Spleen (tissue), 11 donors: Measurements from ENCODE around the gene CNOT11. TPM values are rescaled to one million over a fixed set of nuclear protein-coding genes. Genes with fewer than 3 reads are reported as not detected.
"Not testable (repeated sequence)": the region's sequence is repeated elsewhere in the genome, so short reads cannot be mapped to it uniquely, and the experiment has no call there.

Experiments used
- DNase-seq: peaks from one replicate; pipeline ENCODE4 v3.0.0-alpha.2; 2020
- H3K27ac ChIP-seq, 8 donors: fragments of 200-600 bp; sonication (generic) in 7 of 8; 1 replicate in 4 of 8; 2 replicates in 4 of 8; pipeline versions ENCODE4 v1.5.0 to v1.8.0; 2016 to 2021; ENCODE audit warnings: inconsistent platforms in 4 of 8, mild to moderate bottlenecking in 4 of 8, moderate library complexity in 1 of 8
- H3K27me3 ChIP-seq, 7 donors: fragments of 200-600 bp; sonication (generic) in 6 of 7; replicated peaks in 1 of 7; 1 replicate in 4 of 7; 2 replicates in 3 of 7; pipeline versions ENCODE4 v1.5.0 to v1.8.0; 2016 to 2021; ENCODE audit warnings: inconsistent platforms in 3 of 7, mild to moderate bottlenecking in 1 of 7
- H3K36me3 ChIP-seq, 6 donors: fragments of 200-600 bp; sonication (generic) in 5 of 6; 1 replicate in 4 of 6; 2 replicates in 2 of 6; pipeline versions ENCODE4 v1.5.0 to v1.8.0; 2016 to 2021; ENCODE audit warnings: inconsistent platforms in 2 of 6
- H3K4me1 ChIP-seq, 6 donors: fragments of 200-600 bp; sonication (generic) in 5 of 6; 1 replicate in 3 of 6; 2 replicates in 3 of 6; pipeline versions ENCODE4 v1.5.0 to v1.8.0; 2016 to 2021; ENCODE audit warnings: inconsistent platforms in 3 of 6
- H3K4me3 ChIP-seq, 8 donors: fragments of 200-600 bp; sonication (generic) in 7 of 8; 1 replicate in 4 of 8; 2 replicates in 4 of 8; pipeline versions ENCODE4 v1.5.0 to v1.8.0; 2016 to 2021; ENCODE audit warnings: inconsistent platforms in 4 of 8, mild to moderate bottlenecking in 4 of 8, moderate library complexity in 2 of 8
- H3K9me3 ChIP-seq, 8 donors: fragments of 200-600 bp; sonication (generic) in 7 of 8; 1 replicate in 4 of 8; 2 replicates in 4 of 8; pipeline versions ENCODE4 v1.5.0 to v1.8.0; 2016 to 2021; ENCODE audit warnings: inconsistent platforms in 4 of 8
- POLR2A ChIP-seq, 3 donors: fragments of 450-650 bp; IDR thresholded peaks; one replicate each; pipeline ENCODE4 v1.5.1; 2017; ENCODE audit warnings: antibody characterized with exemption in 3 of 3, mild to moderate bottlenecking in 1 of 3
- POLR2AphosphoS5 ChIP-seq, 3 donors: sonication (generic); formaldehyde crosslinking; IDR thresholded peaks; one replicate each; pipeline ENCODE4 v1.5.1; 2017; ENCODE audit warnings: antibody characterized with exemption in 3 of 3
- WGBS, 5 donors: extraction: QIAGEN DNeasy Blood & Tissue Kit in 3 of 5; methylation state at CpG; one replicate each; pipeline versions ENCODE4 v1.1.5 to v1.1.7; 2013 to 2018; 5-methylcytosine and 5-hydroxymethylcytosine counted together
- intact Hi-C: fragments of 100-400 bp; cut with DNase I; formaldehyde crosslinking; loops from one replicate; pipeline ENCODE4 v1.15.0; 2023; ENCODE audit warnings: low total_unique reads
- microRNA-seq, 3 donors: library from miRNA; unstranded; fragments of <30 nt; microRNA quantifications; one replicate each; pipeline versions ENCODE4 to v1.1.0, GENCODE V29; 2019 to 2020
- polyA plus RNA-seq, 3 donors: library from polyadenylated mRNA; stranded (reverse); fragments of 200-250 nt; gene quantifications; one replicate each; pipeline ENCODE4 v1.2.1, GENCODE V29; 2013
- small RNA-seq, 4 donors: library from RNA; depleted of rRNA; stranded (forward); fragments of <200 nt; gene quantifications; one replicate each; pipeline ENCODE3, GENCODE V24; 2016
- total RNA-seq, 7 donors: library from RNA; depleted of rRNA in 3 of 7; stranded (reverse); fragments of >200 nt in 3 of 7; fragmentation: NEBNext Ultra II Directional in 4 of 7; extraction: Animal tissue kit (Norgen Biotek cat#: 25700) in 4 of 7; gene quantifications; one replicate each; pipeline versions ENCODE4 v1.1.0 to v1.2.1, GENCODE V29; 2016 to 2021
- TF ChIP-seq, protein P1 (sequence below), 11 experiments: fragments of 200-600 bp in 7 of 11; fragments of 450-650 bp in 4 of 11; sonication (generic) in 4 of 11; IDR thresholded peaks in 8 of 11; conservative IDR thresholded peaks in 3 of 11; 1 replicate in 7 of 11; 2 replicates in 4 of 11; pipeline versions ENCODE4 v1.4.0 to v1.8.0; 2016 to 2021; ENCODE audit warnings: antibody characterized with exemption in 11 of 11, inconsistent platforms in 4 of 11, mild to moderate bottlenecking in 1 of 11
- donor health status: healthy with polysubstance abuse.
- donor health status: DM: no; HTN: no; CAD: no; lungs with moderate emphysema.
- donor health status: DM: no; HTN: no; CAD: no.
- donor health status: Bipolar disorder and iron deficiency.
- donor health status: healthy.
- donor health status: DM: no; HTN: no; CAD: no.
- donor health status: DM: yes; HTN: yes; CAD: no.

Gene CNOT11
- total and polyA plus RNA-seq, 10 donors: 17.9 to 36.4 (median 33.1) TPM

DNA sequence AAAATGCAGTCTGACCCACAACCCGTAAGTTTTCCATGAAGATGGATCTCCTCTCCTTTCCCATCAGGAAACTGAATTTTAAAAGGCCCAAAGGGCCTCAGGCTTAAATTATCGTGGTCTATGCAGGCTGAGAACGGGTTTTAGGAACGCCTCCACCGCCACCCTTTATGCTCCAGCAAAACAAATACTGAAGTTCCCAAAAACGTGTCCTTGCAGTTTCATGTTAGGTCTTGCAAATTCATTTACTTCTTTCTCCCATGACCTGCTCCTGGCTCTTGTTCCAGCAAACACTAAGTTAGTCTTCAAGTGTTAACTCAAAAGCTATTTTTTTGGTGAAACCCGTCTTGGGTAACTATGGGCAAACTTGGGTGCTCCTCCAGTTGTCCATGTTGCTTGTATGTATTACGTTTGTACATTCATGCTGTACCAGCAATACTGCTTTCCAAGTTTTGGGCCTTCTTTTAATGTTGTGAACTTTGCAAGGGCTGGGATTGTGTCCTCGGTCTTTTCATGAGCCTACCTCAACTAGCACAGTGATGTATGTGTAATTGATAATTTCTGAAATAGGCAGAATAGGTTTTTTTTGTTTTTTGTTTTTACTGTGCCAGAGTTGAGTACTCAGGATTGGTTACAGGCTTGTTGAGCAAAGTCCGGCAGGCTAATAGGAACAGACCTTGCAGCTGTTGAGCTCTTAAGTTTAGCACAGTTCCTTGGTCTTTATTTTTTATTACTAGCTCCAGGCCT, 57.6 kb downstream of the CNOT11 start:
- peaks cover 0 to 11% (median 0%) of the 10 kb centered on the region in 6 donors for H3K36me3 ChIP-seq
- peak overlapping the region; percentile 3 to 100 (median 98) for H3K27ac ChIP-seq
- TF ChIP-seq POLR2AphosphoS5 (IDR thresholded peaks at IDR 0.05): no peak
- TF ChIP-seq, protein P1, sequence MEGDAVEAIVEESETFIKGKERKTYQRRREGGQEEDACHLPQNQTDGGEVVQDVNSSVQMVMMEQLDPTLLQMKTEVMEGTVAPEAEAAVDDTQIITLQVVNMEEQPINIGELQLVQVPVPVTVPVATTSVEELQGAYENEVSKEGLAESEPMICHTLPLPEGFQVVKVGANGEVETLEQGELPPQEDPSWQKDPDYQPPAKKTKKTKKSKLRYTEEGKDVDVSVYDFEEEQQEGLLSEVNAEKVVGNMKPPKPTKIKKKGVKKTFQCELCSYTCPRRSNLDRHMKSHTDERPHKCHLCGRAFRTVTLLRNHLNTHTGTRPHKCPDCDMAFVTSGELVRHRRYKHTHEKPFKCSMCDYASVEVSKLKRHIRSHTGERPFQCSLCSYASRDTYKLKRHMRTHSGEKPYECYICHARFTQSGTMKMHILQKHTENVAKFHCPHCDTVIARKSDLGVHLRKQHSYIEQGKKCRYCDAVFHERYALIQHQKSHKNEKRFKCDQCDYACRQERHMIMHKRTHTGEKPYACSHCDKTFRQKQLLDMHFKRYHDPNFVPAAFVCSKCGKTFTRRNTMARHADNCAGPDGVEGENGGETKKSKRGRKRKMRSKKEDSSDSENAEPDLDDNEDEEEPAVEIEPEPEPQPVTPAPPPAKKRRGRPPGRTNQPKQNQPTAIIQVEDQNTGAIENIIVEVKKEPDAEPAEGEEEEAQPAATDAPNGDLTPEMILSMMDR (IDR thresholded peaks at IDR 0.05 in 8 of 11, conservative IDR thresholded peaks at IDR 0.05 in 3 of 11): no peak
- TF ChIP-seq POLR2A (IDR thresholded peaks at IDR 0.05): no peak
- intact Hi-C loops: no loop called here
- no peaks in the 10 kb centered on the region for H3K27me3 ChIP-seq
- H3K9me3 ChIP-seq: no peaks in the 10 kb centered on the region
- DNase-seq: no peak
- WGBS, 5 donors: 67 to 84% (median 81%) methylated on average over 10 of the region's 10 CpGs
- H3K4me1 ChIP-seq: peaks cover 17 to 69% (median 49%) of the 10 kb centered on the region in 6 donors
- H3K4me3 ChIP-seq: peak overlapping the region in 1 of 8 donors; percentile 87

- Histone ChIP-seq H3K36me3 (peaks cover 0 to 3% (median 0%) of the 10 kb centered on the region in 6 donors), H3K4me1 (peaks cover 11 to 61% (median 41%) of the 10 kb centered on the region in 6 donors), H3K4me3 (peak overlapping the region in 1 of 8 donors; percentile 87), H3K9me3 (no peaks in the 10 kb centered on the region), H3K27ac (peak overlapping the region; percentile 3 to 100 (median 98)), H3K27me3 (no peaks in the 10 kb centered on the region)
- TF ChIP-seq POLR2A (IDR thresholded peaks at IDR 0.05) (no peak), POLR2AphosphoS5 (IDR thresholded peaks at IDR 0.05) (no peak)
- TF ChIP-seq, protein P1 (IDR thresholded peaks at IDR 0.05 in 8 of 11, conservative IDR thresholded peaks at IDR 0.05 in 3 of 11): no peak
- intact Hi-C loops: no loop called here
- WGBS, 5 donors: 65 to 81% (median 77%) methylated on average over 7 of the region's 7 CpGs
- DNase-seq: no peak
These were observed 58.4 kb downstream of the CNOT11 start for GRCh38 chr2:101310834-101311695.

DNA sequence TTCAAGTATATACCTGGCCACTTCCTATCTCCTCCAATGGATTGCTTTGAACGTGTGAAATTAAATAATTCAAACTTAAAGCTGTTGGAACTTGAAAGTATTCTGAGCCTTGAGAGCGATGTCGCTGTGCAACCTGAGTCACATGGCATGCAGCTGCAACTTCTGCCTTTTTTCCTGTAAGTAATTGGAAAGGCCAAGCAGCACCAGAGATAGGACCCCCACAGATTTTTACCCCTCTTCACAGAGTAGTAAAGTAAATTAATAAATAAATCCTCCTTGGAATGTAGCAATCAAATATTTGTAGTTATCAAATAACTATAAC, 59.0 kb downstream of the CNOT11 start:
- TF ChIP-seq POLR2AphosphoS5 (IDR thresholded peaks at IDR 0.05) (no peak), POLR2A (IDR thresholded peaks at IDR 0.05) (no peak)
- TF ChIP-seq, protein P1 (IDR thresholded peaks at IDR 0.05 in 8 of 11, conservative IDR thresholded peaks at IDR 0.05 in 3 of 11): no peak
- no peak for DNase-seq
- no peaks in the 10 kb centered on the region for H3K9me3 ChIP-seq
- peak overlapping the region in 1 of 8 donors; percentile 87 for H3K4me3 ChIP-seq
- H3K27me3 ChIP-seq: no peaks in the 10 kb centered on the region
- 28 to 44% (median 38%) methylated on average over 3 of the region's 3 CpGs for WGBS, 5 donors
- intact Hi-C loops: no loop called here
- H3K36me3 ChIP-seq: no peaks in the 10 kb centered on the region
- H3K4me1 ChIP-seq: peaks cover 11 to 55% (median 35%) of the 10 kb centered on the region in 6 donors
- H3K27ac ChIP-seq: peak overlapping the region in 7 of 8 donors; percentile 96 to 100 (median 99)

DNA sequence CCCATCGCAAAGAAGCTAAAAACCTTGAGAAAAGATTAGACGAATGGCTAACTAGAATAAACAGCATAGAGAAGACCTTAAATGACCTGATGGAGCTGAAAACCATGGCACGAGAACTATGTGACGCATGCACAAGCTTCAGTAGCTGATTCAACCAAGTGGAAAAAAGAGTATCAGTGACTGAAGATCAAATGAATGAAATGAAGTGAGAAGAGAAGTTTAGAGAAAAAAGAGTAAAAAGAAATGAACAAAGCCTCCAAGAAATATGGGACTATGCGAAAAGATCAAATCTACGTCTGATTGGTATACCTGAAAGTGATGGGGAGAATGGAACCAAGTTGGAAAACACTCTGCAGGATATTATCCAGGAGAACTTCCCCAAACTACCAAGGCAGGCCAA, 63.9 kb downstream of the CNOT11 start:
- H3K36me3 ChIP-seq, H3K27me3 ChIP-seq, DNase-seq, H3K4me3 ChIP-seq, intact Hi-C loops, H3K27ac ChIP-seq, H3K9me3 ChIP-seq: not testable (repeated sequence)
- H3K4me1 ChIP-seq: peaks cover 0 to 15% (median 6%) of the 10 kb centered on the region in 6 donors
- WGBS, 5 donors: 84 to 95% (median 92%) methylated on average over 5 to 6 of the region's 6 CpGs

Small RNAs within 50 kb of the gene (microRNA-seq; reads per million reads assigned to microRNA genes)
- gene MIR5696: 1.7 to 2.9 (median 2.1) reads per million in 3 donors

Small RNAs within 50 kb of the gene (small RNA-seq; reads per million reads assigned to genes)
- gene MIR5696: 0 to 0.97 (median 0.59) reads per million in 4 donors
- gene SNORD89: 153 to 581 (median 301) reads per million in 4 donors

Other genes with a start within 250 kb of the CNOT11 start
- gene TBC1D8, start 101.5 kb upstream of the CNOT11 start, total RNA-seq: 100 to 1,000 TPM in 1 of 7 donors, 10 to 100 TPM in 6; 23.8 to 104 (median 54.5) TPM
- gene TBC1D8, start 101.5 kb upstream of the CNOT11 start, polyA plus RNA-seq: 10 to 100 TPM in 2 of 3 donors, 1 to 10 TPM in 1; 7.2 to 10.1 (median 10.1) TPM
- 100 to 1,000 TPM; 141 to 398 (median 234) TPM for gene RNF149, start 55.8 kb downstream of the CNOT11 start, total RNA-seq
- gene RNF149, start 55.8 kb downstream of the CNOT11 start, polyA plus RNA-seq: 10 to 100 TPM; 31.8 to 64.1 (median 54.2) TPM
- gene CREG2, start 134.6 kb downstream of the CNOT11 start, total RNA-seq: under 1 TPM in 1 of 7 donors, not detected in 6; 0.17 TPM
- not detected for gene CREG2, start 134.6 kb downstream of the CNOT11 start, polyA plus RNA-seq
- under 1 TPM in 2 of 7 donors, not detected in 5; 0.13 to 0.29 TPM for gene RFX8, start 222.2 kb downstream of the CNOT11 start, total RNA-seq
- under 1 TPM; 0.12 to 0.16 (median 0.13) TPM for gene RFX8, start 222.2 kb downstream of the CNOT11 start, polyA plus RNA-seq